ENCODE data around the gene HTR5A. TPM values are rescaled to one million over a fixed set of nuclear protein-coding genes. Genes with fewer than 3 reads are reported as not detected.
"Not testable (repeated sequence)": the region's sequence is repeated elsewhere in the genome, so short reads cannot be mapped to it uniquely, and the experiment has no call there.

Gene HTR5A
- total RNA-seq, result not detected
- long read RNA-seq, result 0 reads

GRCh38 chr7:155069992-155070751, at the start of gene HTR5A:
HTR5A (plus strand) TSS chr7:155070324; CDS start chr7:155070900, 576 bp downstream.
- H3K9me3 ChIP-seq, result no peaks in the 10 kb centered on the region
- no peaks in the 10 kb centered on the region for H3K36me3 ChIP-seq
- no peak for TF ChIP-seq CTCF (IDR thresholded peaks at IDR 0.05)
- DNase-seq (peak; percentile 86), ATAC-seq (peak; percentile 98 to 99)
- peaks cover 26% of the 10 kb centered on the region for H3K27me3 ChIP-seq (ENCODE audit: low read depth)
- H3K4me1 ChIP-seq, result no peaks in the 10 kb centered on the region
- intact Hi-C loops (cut with DNase I), result no loop called here
- H3K4me3 ChIP-seq, result no peak within 1 kb of the TSS
- H3K27ac ChIP-seq, result no peak within 1 kb of the TSS

GRCh38 chr7:155020996-155021395, 49.1 kb upstream of the HTR5A start:
- Histone ChIP-seq H3K4me1 (no peaks in the 10 kb centered on the region), H3K9me3 (no peaks in the 10 kb centered on the region), H3K27me3 (ENCODE audit: low read depth) (no peaks in the 10 kb centered on the region), H3K36me3 (no peaks in the 10 kb centered on the region), H3K27ac (no peak overlapping the region), H3K4me3 (no peak overlapping the region)
- intact Hi-C loops (cut with DNase I), result no loop called here
- no peak for TF ChIP-seq CTCF (IDR thresholded peaks at IDR 0.05)
- no peak for ATAC-seq
- no peak for DNase-seq

- ATAC-seq, result no peak
Measured at GRCh38 chr7:155021699-155022145, 48.4 kb upstream of the HTR5A start.

GRCh38 chr7:155027879-155028278, 42.2 kb upstream of the HTR5A start:
- Histone ChIP-seq H3K36me3 (no peaks in the 10 kb centered on the region), H3K4me1 (no peaks in the 10 kb centered on the region), H3K4me3 (no peak overlapping the region), H3K9me3 (no peaks in the 10 kb centered on the region), H3K27me3 (ENCODE audit: low read depth) (no peaks in the 10 kb centered on the region), H3K27ac (no peak overlapping the region)
- TF ChIP-seq CTCF (IDR thresholded peaks at IDR 0.05), result no peak
- no peak for DNase-seq
- ATAC-seq, result no peak
- intact Hi-C loops (cut with DNase I), result no loop called here

More at GRCh38 chr7:155021699-155022145, 48.4 kb upstream of the HTR5A start:
- intact Hi-C loops (cut with DNase I), result no loop called here
- Histone ChIP-seq H3K27ac (no peak overlapping the region), H3K4me1 (no peaks in the 10 kb centered on the region), H3K9me3 (no peaks in the 10 kb centered on the region), H3K4me3 (no peak overlapping the region), H3K27me3 (ENCODE audit: low read depth) (no peaks in the 10 kb centered on the region), H3K36me3 (no peaks in the 10 kb centered on the region)
- TF ChIP-seq CTCF (IDR thresholded peaks at IDR 0.05), result no peak
- no peak for DNase-seq

GRCh38 chr7:155032978-155033377, 37.1 kb upstream of the HTR5A start:
- no peaks in the 10 kb centered on the region for H3K27me3 ChIP-seq (ENCODE audit: low read depth)
- no peak for DNase-seq
- no peaks in the 10 kb centered on the region for H3K4me1 ChIP-seq
- no peaks in the 10 kb centered on the region for H3K9me3 ChIP-seq
- no peak for ATAC-seq
- intact Hi-C loops (cut with DNase I), result no loop called here
- H3K27ac ChIP-seq, result no peak overlapping the region
- no peak for TF ChIP-seq CTCF (IDR thresholded peaks at IDR 0.05)
- H3K36me3 ChIP-seq, result no peaks in the 10 kb centered on the region
- no peak overlapping the region for H3K4me3 ChIP-seq

GRCh38 chr7:155034495-155034894, 35.6 kb upstream of the HTR5A start:
- H3K4me3 ChIP-seq; H3K27me3 ChIP-seq (ENCODE audit: low read depth); H3K4me1 ChIP-seq; H3K27ac ChIP-seq; ATAC-seq; H3K36me3 ChIP-seq; intact Hi-C loops (cut with DNase I); DNase-seq; H3K9me3 ChIP-seq: not testable (repeated sequence)
